Fibroblast of lung (primary cell): ENCODE data around the gene PFDN2. TPM values are rescaled to one million over a fixed set of nuclear protein-coding genes. Genes with fewer than 3 reads are reported as not detected.

Experiments used
- DNase-seq, 2 donors: peaks; one replicate each; pipeline versions ENCODE4 v3.0.0 to v3.0.0-alpha.2; 2010; ENCODE audit warnings: low read depth in 2 of 2
- H2AFZ ChIP-seq: 2 replicates; pipeline ENCODE4 v1.5.1; 2012; ENCODE audit warnings: low read length, control low read depth, inconsistent platforms
- H3K27ac ChIP-seq: 2 replicates; pipeline ENCODE4 v1.5.1; 2011; ENCODE audit warnings: low read length, control low read depth; ENCODE audit not compliant: insufficient read depth
- H3K27me3 ChIP-seq: 2 replicates; pipeline ENCODE4 v1.5.1; 2011; ENCODE audit warnings: mild to moderate bottlenecking, low read length; ENCODE audit not compliant: control insufficient read depth, insufficient read depth
- H3K36me3 ChIP-seq: 2 replicates; pipeline ENCODE4 v1.5.1; 2011; ENCODE audit warnings: low read length; ENCODE audit not compliant: control insufficient read depth, insufficient read depth
- H3K4me1 ChIP-seq: 2 replicates; pipeline ENCODE4 v1.5.1; 2011; ENCODE audit warnings: low read length; ENCODE audit not compliant: control insufficient read depth, insufficient read depth; ENCODE audit errors: extremely low read depth
- H3K4me2 ChIP-seq: 2 replicates; pipeline ENCODE4 v1.5.1; 2011; ENCODE audit warnings: low read length, control low read depth; ENCODE audit not compliant: insufficient read depth; ENCODE audit errors: extremely low read depth
- H3K4me3 ChIP-seq, 4 experiments: fragments of 200-600 bp in 1 of 4; sonication (generic) in 1 of 4; replicated peaks in 1 of 4; 2 replicates each; pipeline ENCODE4 v1.5.1; 2011 to 2016; ENCODE audit warnings: low read length in 4 of 4, low read depth in 3 of 4, mild to moderate bottlenecking in 3 of 4, control low read depth in 2 of 4, inconsistent platforms in 1 of 4, mixed read lengths in 1 of 4; ENCODE audit not compliant: insufficient read depth in 1 of 4; ENCODE audit errors: control extremely low read depth in 1 of 4
- H3K79me2 ChIP-seq: 2 replicates; pipeline ENCODE4 v1.5.1; 2012; ENCODE audit warnings: mild to moderate bottlenecking, low read length, inconsistent platforms; ENCODE audit not compliant: control insufficient read depth, insufficient read depth
- H3K9ac ChIP-seq: 2 replicates; pipeline ENCODE4 v1.5.1; 2011; ENCODE audit warnings: mild to moderate bottlenecking, low read length, control low read depth; ENCODE audit not compliant: insufficient read depth
- H3K9me3 ChIP-seq: 2 replicates; pipeline ENCODE4 v1.5.1; 2012; ENCODE audit warnings: low read depth, low read length; ENCODE audit not compliant: control insufficient read depth, insufficient read depth
- H4K20me1 ChIP-seq: 2 replicates; pipeline ENCODE4 v1.5.1; 2011; ENCODE audit warnings: low read length; ENCODE audit not compliant: control insufficient read depth, insufficient read depth; ENCODE audit errors: extremely low read depth
- CTCF ChIP-seq, 2 donors: IDR thresholded peaks in 1 of 2; conservative IDR thresholded peaks in 1 of 2; 1 replicate in 1 of 2; 2 replicates in 1 of 2; pipeline ENCODE4 v1.5.1; 2011 to 2012; ENCODE audit warnings: low read length in 2 of 2, control low read depth in 1 of 2, inconsistent platforms in 1 of 2, low read depth in 1 of 2, mild to moderate bottlenecking in 1 of 2
- EZH2 ChIP-seq: IDR thresholded peaks from 2 replicates; pipeline ENCODE4 v1.5.1; 2012; ENCODE audit warnings: low read length, control low read depth, mild to moderate bottlenecking; ENCODE audit errors: missing control alignments
- polyA plus RNA-seq, 2 donors: library from polyadenylated mRNA; depleted of rRNA in 1 of 2; stranded (reverse) in 1 of 2; unstranded in 1 of 2; fragments of >200 nt; gene quantifications; 2 replicates each; pipeline ENCODE4 v1.2.1, GENCODE V29; 2011 to 2012; ENCODE audit warnings: missing spikeins in 1 of 2
- total RNA-seq: library from RNA; depleted of rRNA; stranded (reverse); fragments of >200 nt; gene quantifications from 2 replicates; pipeline ENCODE4 v1.2.1, GENCODE V29; 2014

The PFDN2 gene
- total and polyA plus RNA-seq, 2 donors (not counting 1 experiment from before 2014, with no cell fraction given), result 39.6 to 145 TPM

GRCh38 chr1:161070761-161071160 lies 47.1 kb downstream of the PFDN2 start:
- no peaks in the 10 kb centered on the region for H4K20me1 ChIP-seq
- H3K27me3 ChIP-seq, result peaks cover 4% of the 10 kb centered on the region
- no peak overlapping the region for H2AFZ ChIP-seq
- no peak overlapping the region for H3K27ac ChIP-seq
- H3K4me1 ChIP-seq, result no peaks in the 10 kb centered on the region
- no peaks in the 10 kb centered on the region for H3K9me3 ChIP-seq
- no peaks in the 10 kb centered on the region for H3K36me3 ChIP-seq
- no peak for DNase-seq
- H3K9ac ChIP-seq, result no peak overlapping the region
- no peaks in the 10 kb centered on the region for H3K79me2 ChIP-seq
- no peak overlapping the region for H3K4me3 ChIP-seq
- TF ChIP-seq CTCF (conservative IDR thresholded peaks at IDR 0.05 in 1 of 2, IDR thresholded peaks at IDR 0.05 in 1 of 2; ENCODE audit: low read depth in 1 of 2, low read length in 2 of 2), result no peak
- TF ChIP-seq EZH2, result no peak
- H3K4me2 ChIP-seq, result no peak overlapping the region

GRCh38 chr1:161069731-161070270 lies 48.0 kb downstream of the PFDN2 start, which contains the start of gene ARHGAP30:
Gene ARHGAP30 (minus strand): TSS chr1:161069891. CDS start chr1:161069624, 267 bp downstream.
- Histone ChIP-seq H4K20me1 (no peaks in the 10 kb centered on the region), H3K4me1 (no peaks in the 10 kb centered on the region), H3K4me3 (no peak within 1 kb of the TSS), H2AFZ (no peak within 1 kb of the TSS), H3K27ac (no peak within 1 kb of the TSS), H3K79me2 (no peaks in the 10 kb centered on the region), H3K9ac (no peak within 1 kb of the TSS), H3K27me3 (peaks cover 4% of the 10 kb centered on the region), H3K4me2 (no peak within 1 kb of the TSS), H3K36me3 (no peaks in the 10 kb centered on the region), H3K9me3 (no peaks in the 10 kb centered on the region)
- DNase-seq, result no peak
- no peak for TF ChIP-seq CTCF (conservative IDR thresholded peaks at IDR 0.05 in 1 of 2, IDR thresholded peaks at IDR 0.05 in 1 of 2; ENCODE audit: low read depth in 1 of 2, low read length in 2 of 2)
- no peak for TF ChIP-seq EZH2

- DNase-seq, result no peak
- H2AFZ ChIP-seq, result no peak overlapping the region
- no peaks in the 10 kb centered on the region for H3K4me1 ChIP-seq
- H3K4me3 ChIP-seq, result no peak overlapping the region
- no peaks in the 10 kb centered on the region for H3K79me2 ChIP-seq
- no peaks in the 10 kb centered on the region for H3K36me3 ChIP-seq
- H3K4me2 ChIP-seq, result no peak overlapping the region
- no peaks in the 10 kb centered on the region for H3K9me3 ChIP-seq
- TF ChIP-seq CTCF (conservative IDR thresholded peaks at IDR 0.05 in 1 of 2, IDR thresholded peaks at IDR 0.05 in 1 of 2; ENCODE audit: low read depth in 1 of 2, low read length in 2 of 2) (no peak), EZH2 (no peak)
- peaks cover 4% of the 10 kb centered on the region for H3K27me3 ChIP-seq
- H3K9ac ChIP-seq, result no peak overlapping the region
- H4K20me1 ChIP-seq, result no peaks in the 10 kb centered on the region
- no peak overlapping the region for H3K27ac ChIP-seq
Measured at GRCh38 chr1:161069241-161069640, 48.6 kb downstream of the PFDN2 start.
